Measurements from ENCODE around the gene MRTFA.

Gene MRTFA

DNA sequence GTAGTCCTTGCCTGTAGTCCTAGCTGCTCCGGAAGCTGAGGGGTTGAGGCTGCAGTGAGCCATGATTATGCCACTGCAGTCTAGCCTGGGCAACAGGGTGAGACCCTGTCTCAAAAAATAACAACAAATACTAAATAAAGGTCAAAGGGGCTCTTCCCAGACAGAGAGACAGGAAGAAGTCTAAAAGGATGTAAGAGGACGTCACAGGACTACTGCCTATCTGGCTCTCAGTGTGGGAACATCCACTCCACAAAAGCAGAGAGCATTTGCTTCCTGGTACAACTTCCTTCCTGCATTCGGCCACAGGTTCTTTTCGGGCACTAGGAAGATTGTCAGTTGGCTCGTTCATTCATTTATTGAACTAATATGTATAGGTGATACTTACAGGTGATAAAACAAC, 155.5 kb downstream of the MRTFA start:
- no peak overlapping the region for H3K4me3 ChIP-seq (ENCODE audit: low read depth, low read length)
- TF ChIP-seq CTCF (IDR thresholded peaks at IDR 0.05; ENCODE audit: low read depth, low read length, missing control alignments), result no peak
- DNase-seq (ENCODE audit: low read depth), result no peak

GRCh38 chr22:40479887-40480538, 156.5 kb downstream of the MRTFA start:
- DNase-seq (ENCODE audit: low read depth), result no peak
- no peak overlapping the region for H3K4me3 ChIP-seq (ENCODE audit: low read depth, low read length)
- no peak for TF ChIP-seq CTCF (IDR thresholded peaks at IDR 0.05; ENCODE audit: low read depth, low read length, missing control alignments)

GRCh38 chr22:40479126-40479800, 157.3 kb downstream of the MRTFA start:
- TF ChIP-seq CTCF (IDR thresholded peaks at IDR 0.05; ENCODE audit: low read depth, low read length, missing control alignments), result no peak
- no peak overlapping the region for H3K4me3 ChIP-seq (ENCODE audit: low read depth, low read length)
- no peak for DNase-seq (ENCODE audit: low read depth)

DNA sequence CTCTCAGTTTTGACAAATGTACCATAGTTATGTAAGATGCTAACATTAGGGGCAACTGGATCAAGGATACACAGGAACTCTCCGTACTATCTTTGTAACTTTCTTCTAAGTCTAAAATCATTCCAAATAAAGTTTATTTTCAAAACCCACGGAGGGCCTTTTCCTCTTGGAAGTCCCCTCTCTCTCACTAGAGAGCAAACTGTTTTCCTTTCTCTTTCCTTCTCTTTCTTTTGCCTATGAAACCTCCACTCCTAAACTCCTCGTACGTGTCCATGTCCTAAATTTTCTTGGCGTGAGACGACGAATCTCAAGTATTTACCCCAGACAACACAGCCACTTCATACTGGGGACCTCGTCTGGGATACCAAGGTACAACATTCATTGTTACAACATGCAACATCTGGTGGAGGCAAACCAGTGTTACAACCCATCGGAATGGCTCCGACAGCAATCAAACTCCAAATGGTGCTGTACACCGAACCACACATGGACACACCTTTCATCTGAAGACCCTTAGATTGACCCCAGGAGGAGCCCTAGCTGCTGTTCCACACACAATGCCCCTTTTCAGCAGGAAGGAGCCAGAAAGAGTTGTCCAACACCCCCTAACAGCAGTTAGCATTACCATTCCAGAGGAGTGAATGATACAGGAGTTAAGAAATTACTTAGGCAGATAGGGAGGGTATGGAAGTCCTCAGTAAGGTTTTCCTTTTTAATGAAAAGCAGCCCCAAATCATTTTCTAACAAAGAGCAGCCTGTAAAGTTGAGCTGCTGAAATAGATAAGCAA, 158.0 kb downstream of the MRTFA start:
- TF ChIP-seq CTCF (IDR thresholded peaks at IDR 0.05; ENCODE audit: low read depth, low read length, missing control alignments), result no peak
- no peak for DNase-seq (ENCODE audit: low read depth)

DNA sequence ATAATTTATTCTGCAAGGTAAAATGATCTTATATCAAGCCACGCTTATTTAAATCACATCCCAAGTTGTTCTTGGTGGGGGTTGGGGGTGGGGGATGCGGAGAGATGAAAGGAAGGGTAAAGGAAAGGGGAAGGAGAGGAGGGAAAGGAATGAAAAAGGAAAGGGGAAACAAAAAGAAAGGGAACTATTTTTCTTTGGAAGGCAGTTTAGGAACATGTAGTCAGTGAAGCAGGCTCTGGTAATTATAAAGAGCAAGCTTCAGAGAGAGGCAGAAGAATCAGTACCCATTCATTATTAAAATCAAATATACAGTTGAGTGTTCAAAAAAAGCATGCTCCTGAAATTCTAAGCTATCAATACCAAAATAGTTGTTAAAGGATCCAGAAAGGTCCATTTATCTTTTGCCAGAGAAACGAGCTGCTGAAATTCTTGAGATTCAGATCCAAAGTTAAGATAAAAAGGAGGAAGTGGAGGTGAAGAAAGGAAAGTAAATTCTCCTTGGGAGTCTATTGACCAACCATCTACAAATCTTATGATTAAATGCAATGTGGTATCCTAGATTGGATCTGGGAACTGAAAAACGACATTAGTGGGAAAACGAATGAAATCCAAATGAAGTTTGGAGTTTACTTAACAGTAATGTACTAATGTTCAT, 158.7 kb downstream of the MRTFA start:
- H3K4me3 ChIP-seq (ENCODE audit: low read depth, low read length), result no peak overlapping the region
- no peak for DNase-seq (ENCODE audit: low read depth)
- no peak for TF ChIP-seq CTCF (IDR thresholded peaks at IDR 0.05; ENCODE audit: low read depth, low read length, missing control alignments)

More for the DNA sequence above, 158.0 kb downstream of the MRTFA start:
- no peak overlapping the region for H3K4me3 ChIP-seq (ENCODE audit: low read depth, low read length)

GRCh38 chr22:40476341-40476740, 160.2 kb downstream of the MRTFA start:
- H3K4me3 ChIP-seq (ENCODE audit: low read depth, low read length), result no peak overlapping the region
- TF ChIP-seq CTCF (IDR thresholded peaks at IDR 0.05; ENCODE audit: low read depth, low read length, missing control alignments), result no peak
- no peak for DNase-seq (ENCODE audit: low read depth)

All from GM12864 (cell line).